ENCODE results near the gene EMD.

The EMD gene

GRCh38 chrX:154355776-154356140, 23.3 kb upstream of the EMD start:
- no peak for DNase-seq

- no peak for DNase-seq
These were observed 22.5 kb upstream of the EMD start for GRCh38 chrX:154356596-154356995.

- no peak for DNase-seq
These were observed 21.9 kb upstream of the EMD start for GRCh38 chrX:154357205-154357604.

- DNase-seq = no peak
These were observed 21.1 kb upstream of the EMD start for GRCh38 chrX:154358011-154358410.

GRCh38 chrX:154358829-154359228, 20.3 kb upstream of the EMD start:
- no peak for DNase-seq

- no peak for DNase-seq
These were observed 19.5 kb upstream of the EMD start for GRCh38 chrX:154359362-154360154.

- DNase-seq = no peak
These were observed 18.9 kb upstream of the EMD start for GRCh38 chrX:154360155-154360713.

GRCh38 chrX:154362085-154362742, 16.9 kb upstream of the EMD start:
- no peak for DNase-seq

GRCh38 chrX:154363706-154364439, 15.2 kb upstream of the EMD start:
- no peak for DNase-seq

GRCh38 chrX:154365052-154365600, 14.0 kb upstream of the EMD start:
- no peak for DNase-seq

GRCh38 chrX:154365997-154366665, 13.0 kb upstream of the EMD start:
- no peak for DNase-seq

- DNase-seq = no peak
These were observed 12.4 kb upstream of the EMD start for GRCh38 chrX:154366666-154367055.

GRCh38 chrX:154367474-154368308, 11.4 kb upstream of the EMD start:
- DNase-seq = no peak

- DNase-seq = peak; percentile 93
These were observed 10.3 kb upstream of the EMD start for GRCh38 chrX:154368630-154369448.

- DNase-seq = peak; percentile 67
These were observed 9.4 kb upstream of the EMD start for GRCh38 chrX:154369449-154370299.

GRCh38 chrX:154370300-154371016, 8.6 kb upstream of the EMD start:
- DNase-seq = no peak

- DNase-seq = peak; percentile 90
These were observed 7.9 kb upstream of the EMD start for GRCh38 chrX:154371017-154371788.

- no peak for DNase-seq
These were observed 7.2 kb upstream of the EMD start for GRCh38 chrX:154371789-154372300.

Data from stimulated activated naive CD4-positive, alpha-beta T cell treated with Interleukin-2 at 50 U/mL for 16 hours (primary cell).